M059J (cell line): ENCODE data around the gene DCP1B. TPM values are rescaled to one million over a fixed set of nuclear protein-coding genes. Genes with fewer than 3 reads are reported as not detected.
A peak's percentile ranks its signal among the peaks of the same experiment; 100 is the strongest.

Experiments
- DNase-seq: peaks from one replicate; pipeline ENCODE4 v3.0.0-alpha.2; 2012; ENCODE audit warnings: low read depth
- total RNA-seq: library from RNA; depleted of rRNA; stranded (reverse); fragments of >200 nt; shearing (Covaris generic); gene quantifications from 2 replicates; pipeline ENCODE4 v1.2.3, GENCODE V29; 2014

The DCP1B gene
- total RNA-seq, 1 experiment from 2014 or later: 12.6 TPM

GRCh38 chr12:1919763-1920162 lies 84.5 kb downstream of the DCP1B start:
- DNase-seq: no peak

DNA sequence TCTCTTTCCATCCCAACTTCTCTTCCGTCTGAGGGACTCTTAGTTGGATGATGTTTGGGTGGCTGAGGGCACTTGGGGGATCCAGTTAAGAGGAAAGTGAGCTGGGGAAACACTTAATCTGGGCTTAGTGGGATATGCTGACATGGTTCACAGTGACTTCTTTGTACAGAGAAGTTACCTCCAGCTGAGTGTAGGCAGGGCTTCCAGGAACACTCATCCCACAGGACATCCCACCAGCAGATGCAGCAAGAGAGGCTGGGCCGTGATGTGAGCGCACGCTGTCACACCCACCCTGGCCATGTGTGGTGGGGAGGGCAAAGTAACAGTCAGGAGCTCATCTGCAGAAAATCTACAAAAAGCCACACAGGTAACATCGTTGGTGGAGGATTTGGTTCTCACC lies 85.0 kb downstream of the DCP1B start:
- DNase-seq: no peak

- no peak for DNase-seq
These were observed 85.4 kb downstream of the DCP1B start for GRCh38 chr12:1918884-1919236.

- no peak for DNase-seq
These were observed 86.0 kb downstream of the DCP1B start, which contains the start of gene CACNA2D4 for GRCh38 chr12:1918081-1918883. Gene CACNA2D4 (minus strand): TSS chr12:1918652. CDS start chr12:1918473, 179 bp downstream.

GRCh38 chr12:1917172-1918070 lies 86.8 kb downstream of the DCP1B start:
- no peak for DNase-seq

DNA sequence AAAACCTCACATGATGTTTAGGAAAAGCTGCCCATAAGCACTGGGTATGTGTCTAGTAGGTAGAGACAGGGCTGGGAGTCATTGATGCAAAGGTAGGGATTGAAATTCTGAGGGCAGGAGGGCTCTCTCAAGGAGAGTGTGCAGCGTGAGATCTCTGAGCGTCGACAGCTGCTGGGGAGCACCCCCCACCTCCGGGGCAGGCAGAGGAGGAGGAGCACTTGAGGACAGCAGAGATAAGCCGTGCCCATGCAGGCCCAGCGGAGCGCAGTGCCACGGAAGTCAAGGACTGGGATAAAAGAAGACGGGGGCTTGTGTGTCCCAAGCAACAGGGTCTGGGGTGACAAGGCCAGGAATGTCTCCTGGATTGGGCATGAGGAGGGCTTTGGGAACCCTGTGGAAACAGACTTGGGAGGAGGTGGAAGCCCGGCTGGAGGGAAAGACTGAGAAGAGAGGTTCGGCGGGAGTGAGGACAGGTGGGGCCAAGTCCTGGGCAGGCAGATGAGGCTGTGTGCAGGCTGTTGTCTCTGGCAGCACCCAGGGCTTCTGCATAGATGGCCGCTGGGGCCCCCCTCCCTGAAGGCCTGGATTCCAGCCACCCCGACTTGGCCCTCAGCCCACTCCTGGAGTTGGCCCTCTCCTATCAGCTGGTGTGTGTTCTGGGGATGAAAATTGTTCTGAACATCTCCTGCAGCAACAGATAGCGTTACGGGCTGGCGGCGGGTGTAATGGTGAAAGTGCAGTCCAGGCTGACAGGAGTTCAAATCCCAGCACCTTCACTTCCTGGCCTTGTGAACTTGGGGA lies 87.7 kb downstream of the DCP1B start:
- DNase-seq: no peak

DNA sequence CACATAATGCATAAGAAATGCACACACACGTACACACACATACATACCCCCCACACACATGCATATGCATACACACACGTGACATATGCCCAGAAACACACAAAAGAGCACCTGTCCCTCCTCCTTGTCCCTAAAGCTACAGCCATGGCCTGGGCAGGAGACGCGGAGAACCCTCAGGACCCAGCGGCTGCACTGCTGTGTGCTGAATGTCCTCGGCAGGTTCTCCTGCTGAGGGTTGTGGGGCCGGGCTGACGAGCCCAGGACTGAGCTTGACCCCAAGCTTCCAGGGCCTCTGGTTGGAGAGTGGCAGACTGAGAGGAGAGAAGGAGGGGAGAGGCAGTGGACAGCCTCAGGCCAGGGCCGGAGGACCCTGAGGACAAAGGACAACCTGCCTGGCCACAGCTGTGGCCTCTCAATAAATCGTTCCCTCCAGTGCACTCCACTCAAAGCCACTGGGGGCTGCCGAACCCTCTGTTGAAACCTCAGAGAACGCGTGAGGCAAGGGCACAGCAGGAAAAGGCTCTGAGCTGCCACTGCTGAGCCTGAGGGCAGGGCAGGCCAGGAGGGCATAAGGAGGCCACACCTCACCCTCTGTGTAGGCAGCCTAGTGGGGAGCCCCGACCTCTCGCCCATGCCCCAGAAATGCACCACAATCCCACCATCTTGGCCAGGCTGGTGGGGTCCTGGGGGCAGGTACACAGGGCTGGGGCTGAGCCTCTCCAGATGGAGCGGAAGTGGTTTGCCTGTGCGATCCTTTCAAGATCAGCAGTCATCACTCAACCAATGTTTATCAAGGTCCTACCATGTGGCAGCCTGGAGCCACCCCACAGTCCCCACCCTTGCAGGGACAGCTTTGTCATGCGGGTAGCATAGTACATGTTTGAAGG lies 88.9 kb downstream of the DCP1B start:
- DNase-seq: no peak

- DNase-seq: no peak
These were observed 89.9 kb downstream of the DCP1B start for GRCh38 chr12:1914114-1914911.

GRCh38 chr12:1913377-1914113 lies 90.7 kb downstream of the DCP1B start:
- no peak for DNase-seq

DNA sequence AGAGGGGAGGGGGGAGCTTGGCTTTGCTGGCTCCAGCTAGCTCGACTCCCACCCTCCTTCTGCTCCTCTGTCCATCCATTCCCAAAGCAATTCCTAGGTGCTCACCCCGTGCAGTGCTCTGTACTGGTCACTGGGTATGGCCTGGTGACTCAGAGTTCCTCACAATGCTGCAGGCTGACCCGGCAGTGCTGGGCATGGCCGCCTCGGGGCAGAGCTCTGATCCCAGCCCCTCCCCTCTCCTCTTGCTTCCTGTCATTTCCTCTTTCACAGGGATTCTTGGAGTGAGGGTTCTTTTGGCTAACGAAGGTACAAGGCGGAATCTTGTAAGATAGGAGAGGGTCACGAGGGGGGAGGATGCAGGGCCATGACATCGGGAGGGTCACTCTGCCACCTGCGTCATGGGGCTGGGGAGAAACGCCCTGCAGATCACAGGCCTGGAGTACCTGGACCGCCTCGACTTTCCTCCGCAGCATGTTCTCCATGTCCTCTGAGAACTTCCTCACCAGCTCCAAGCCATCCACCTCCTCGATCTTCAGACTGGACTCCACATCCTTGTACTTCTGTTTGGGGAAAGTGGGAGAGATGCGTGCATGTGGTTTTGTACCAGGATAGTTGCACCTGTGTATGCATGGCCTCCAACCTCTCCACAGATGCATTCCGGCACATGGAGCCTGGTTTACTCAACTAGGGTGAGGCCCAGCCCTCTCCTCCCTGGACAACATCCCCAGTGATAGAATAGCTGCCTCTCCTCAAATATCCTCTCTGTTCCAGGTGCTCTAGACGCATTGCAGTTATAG lies 91.5 kb downstream of the DCP1B start:
- DNase-seq: peak; percentile 78

- no peak for DNase-seq
These were observed 92.4 kb downstream of the DCP1B start for GRCh38 chr12:1911598-1912575.

GRCh38 chr12:1910468-1910867 lies 93.8 kb downstream of the DCP1B start:
- no peak for DNase-seq

DNA sequence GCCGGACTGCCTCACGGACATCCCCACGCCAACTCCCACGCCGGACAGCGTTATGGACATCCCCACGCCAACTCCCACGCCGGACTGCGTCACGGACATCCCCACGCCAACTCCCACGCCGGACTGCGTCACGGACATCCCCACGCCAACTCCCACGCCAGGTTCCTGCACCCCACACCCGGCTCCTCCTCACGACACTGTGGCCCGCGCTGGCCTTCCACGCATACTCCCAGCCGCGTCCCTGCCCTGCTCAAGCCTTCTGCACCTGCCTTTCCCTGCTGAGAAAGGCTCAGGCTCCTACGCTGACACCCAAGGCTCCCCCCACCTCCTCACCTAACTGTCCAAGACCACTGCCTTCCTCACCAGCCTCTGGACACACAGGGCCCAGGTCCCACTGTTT lies 95.5 kb downstream of the DCP1B start:
- no peak for DNase-seq

- no peak for DNase-seq
These were observed 96.3 kb downstream of the DCP1B start for GRCh38 chr12:1907652-1908611.

DNA sequence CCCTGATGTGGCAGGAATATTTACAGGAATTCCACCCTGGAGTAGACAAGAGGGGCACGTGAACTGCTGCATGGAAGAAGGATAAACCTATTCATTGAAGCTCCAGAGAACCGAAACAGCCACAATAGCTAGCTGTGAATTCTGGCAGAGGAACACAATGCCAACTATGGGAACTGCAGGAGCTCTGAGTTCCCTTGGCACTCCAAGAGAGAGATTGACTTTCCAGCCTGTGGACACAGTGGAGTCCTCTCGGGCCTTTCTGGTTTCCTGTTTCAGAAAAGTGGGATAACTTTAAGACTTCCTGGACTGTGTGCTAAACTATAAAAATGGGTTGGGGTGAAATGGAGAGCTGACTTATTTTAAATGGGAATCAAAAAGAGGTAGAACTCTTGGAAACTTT lies 97.7 kb downstream of the DCP1B start:
- no peak for DNase-seq

DNA sequence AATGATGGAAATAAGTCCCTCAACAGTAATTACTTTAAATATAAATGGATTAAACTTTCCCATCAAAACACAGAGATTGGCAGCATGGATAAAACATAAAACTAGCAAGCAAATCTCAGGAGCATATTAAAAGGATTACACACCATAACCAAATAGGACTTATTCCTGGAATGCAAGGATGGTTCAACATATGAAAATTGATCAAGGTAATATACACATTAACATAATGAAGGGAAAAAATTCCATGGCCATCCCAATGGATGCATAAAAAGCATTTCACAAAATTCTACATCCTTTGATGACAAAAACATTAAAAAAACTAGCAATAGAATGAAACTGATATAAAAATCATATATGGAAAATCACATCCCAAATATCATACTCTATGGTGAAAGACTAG lies 99.4 kb downstream of the DCP1B start:
- DNase-seq: no peak
